HG03378 (cell line): Measurements from ENCODE around the gene HELZ2.

Experiments used
- ATAC-seq: cut with Tn5 transposase; IDR thresholded peaks from one replicate; pipeline ENCODE4 v1.9.1; 2021; ENCODE audit warnings: mild to moderate bottlenecking, moderate library complexity; ENCODE audit not compliant: unreplicated experiment

The HELZ2 gene

DNA sequence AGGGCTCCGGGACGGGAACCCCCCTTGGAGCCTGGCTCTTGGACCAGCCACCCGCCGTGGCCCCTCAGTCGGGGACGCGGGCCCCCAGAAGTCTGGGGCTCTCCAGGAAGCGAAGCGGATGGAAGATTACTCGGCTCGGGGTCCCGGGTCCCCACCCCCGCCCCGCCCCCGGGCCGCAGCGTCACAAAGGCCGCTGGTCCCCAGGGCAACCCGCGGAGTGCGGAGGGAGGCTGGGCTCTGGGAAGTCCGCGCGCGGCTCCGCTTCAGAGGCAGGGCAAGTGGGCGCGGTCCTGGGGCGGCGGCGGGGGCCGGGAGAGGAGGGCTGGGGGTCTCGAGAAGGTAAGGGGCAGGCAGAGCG lies 20.1 kb downstream of the HELZ2 start, which contains the start of gene FNDC11:
Gene FNDC11 (plus strand): TSS at position 227 of the 358 bp plus-strand sequence. CDS start 1,505 bp downstream, outside the sequence.
- no peak for ATAC-seq

- peak; percentile 30 for ATAC-seq
Measured at GRCh38 chr20:63553251-63553932, 20.6 kb downstream of the HELZ2 start.

DNA sequence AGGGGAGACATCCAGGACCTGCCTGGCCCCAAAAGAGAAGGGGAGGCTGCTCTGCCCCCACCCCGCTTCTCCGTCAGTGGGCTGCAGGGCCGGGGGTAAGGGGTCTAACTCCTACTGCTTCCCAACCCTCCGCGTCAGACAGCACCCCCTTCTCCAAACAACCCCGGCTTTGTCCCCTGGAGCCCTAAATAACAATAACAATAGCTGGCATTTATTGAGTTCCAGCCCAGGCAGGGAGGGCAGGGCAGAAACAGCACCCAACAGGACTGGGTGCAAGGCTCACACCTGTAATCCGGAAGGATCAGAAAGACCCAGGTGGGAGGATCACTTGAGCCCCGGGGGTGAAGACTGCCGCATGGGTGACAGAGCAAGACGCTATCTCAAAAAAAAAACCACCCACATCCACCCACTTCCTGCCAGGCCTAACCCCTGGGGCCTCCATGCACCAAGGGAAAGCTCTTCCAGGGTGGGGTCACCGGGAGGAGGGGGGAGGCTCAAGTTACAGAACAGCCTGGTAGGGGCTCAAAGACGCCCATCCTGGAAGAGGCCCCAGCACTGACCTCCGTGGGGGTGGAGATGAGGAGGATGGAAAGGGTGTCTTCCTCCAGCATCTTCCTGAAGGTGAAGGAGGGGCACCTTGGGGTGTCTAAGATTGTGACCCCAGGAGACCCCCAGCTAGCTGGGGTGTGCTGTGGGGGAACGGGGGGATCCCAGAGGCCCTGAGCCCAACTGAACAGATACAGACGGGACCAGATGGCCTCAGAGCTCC lies 21.4 kb downstream of the HELZ2 start:
- ATAC-seq: peak; percentile 38

DNA sequence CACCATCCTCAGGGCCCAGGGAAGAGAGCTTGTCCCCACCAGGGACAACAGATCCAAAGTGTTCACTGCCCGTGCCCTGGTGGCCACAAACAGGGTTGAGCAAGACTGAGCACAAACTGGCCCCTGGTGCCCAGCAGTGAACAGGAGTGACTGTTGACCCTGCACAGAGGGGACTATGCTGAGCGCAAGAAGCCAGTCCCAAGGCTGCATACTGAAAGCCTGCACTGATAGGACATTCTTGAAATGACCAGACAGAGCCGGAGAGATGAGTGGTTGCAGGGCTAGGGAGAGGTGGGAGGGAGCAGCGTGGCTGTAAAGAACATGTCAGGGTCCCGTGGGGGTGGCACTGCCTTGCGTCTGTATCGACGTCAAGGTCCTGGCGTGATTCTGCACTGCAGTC lies 23.0 kb downstream of the HELZ2 start:
- ATAC-seq: no peak

GRCh38 chr20:63549679-63550282 lies 24.3 kb downstream of the HELZ2 start:
- no peak for ATAC-seq

DNA sequence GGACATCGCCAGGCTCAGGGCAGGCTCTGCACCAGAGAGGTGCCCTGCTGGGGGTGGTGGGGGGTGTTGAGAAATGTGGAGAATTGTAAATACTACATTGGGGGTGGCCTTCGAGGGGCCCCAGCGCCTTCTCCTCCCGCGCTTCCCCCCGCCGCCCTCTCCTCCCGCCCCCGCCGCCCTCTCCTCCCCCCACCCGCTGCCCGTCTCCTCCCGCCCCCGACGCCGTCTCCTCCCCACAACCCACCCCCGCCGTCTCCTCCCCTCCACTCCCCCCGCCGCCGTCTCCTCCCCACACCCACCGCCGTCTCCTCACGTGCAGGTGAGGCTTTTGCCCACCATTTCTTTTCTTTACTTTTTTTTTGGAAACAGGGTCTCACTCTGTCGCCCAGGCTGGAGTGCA lies 25.0 kb downstream of the HELZ2 start:
- ATAC-seq: no peak

- ATAC-seq: no peak
Measured at GRCh38 chr20:63548542-63548941, 25.5 kb downstream of the HELZ2 start.

DNA sequence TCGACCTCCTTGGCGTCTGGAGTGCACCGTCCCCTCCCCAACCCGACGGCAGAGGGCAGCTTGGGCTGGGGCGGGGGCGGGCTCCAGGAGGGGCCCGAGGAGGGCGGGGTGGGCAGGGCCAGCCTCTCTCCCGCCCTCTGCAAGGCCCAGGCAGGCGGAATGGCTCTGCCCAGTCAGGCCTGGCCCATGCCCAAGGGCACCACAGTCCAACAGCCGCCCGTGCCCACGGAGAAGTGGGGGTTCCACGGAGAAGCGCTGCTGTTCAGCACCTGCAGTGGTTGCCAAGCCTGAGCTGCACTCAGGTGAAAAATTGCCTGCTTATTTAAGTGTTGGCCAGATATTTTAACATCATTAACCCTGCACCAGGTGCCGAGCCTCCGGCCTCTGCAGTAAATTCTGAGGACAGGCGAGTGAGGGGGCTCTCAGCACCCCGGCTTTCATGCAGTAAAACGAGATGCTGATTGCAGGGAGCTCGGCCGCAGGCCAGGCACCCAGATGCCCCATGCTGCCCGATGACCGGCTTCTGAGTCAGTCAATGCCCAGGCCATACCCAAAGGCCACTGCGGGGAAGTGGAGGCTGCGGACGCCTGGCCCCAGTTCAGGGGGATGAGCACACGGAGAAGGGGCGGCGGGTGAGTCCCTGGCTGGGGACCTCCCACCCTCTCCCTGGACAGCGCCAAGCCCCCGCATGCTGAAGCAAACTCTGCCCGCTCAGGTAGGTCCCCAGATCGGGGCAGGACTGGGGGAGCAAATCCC lies 26.1 kb downstream of the HELZ2 start, which contains the start of gene SRMS:
Gene SRMS (minus strand): TSS at position 25 of the 756 bp plus-strand sequence. CDS start 286 bp downstream, outside the sequence.
- no peak for ATAC-seq

DNA sequence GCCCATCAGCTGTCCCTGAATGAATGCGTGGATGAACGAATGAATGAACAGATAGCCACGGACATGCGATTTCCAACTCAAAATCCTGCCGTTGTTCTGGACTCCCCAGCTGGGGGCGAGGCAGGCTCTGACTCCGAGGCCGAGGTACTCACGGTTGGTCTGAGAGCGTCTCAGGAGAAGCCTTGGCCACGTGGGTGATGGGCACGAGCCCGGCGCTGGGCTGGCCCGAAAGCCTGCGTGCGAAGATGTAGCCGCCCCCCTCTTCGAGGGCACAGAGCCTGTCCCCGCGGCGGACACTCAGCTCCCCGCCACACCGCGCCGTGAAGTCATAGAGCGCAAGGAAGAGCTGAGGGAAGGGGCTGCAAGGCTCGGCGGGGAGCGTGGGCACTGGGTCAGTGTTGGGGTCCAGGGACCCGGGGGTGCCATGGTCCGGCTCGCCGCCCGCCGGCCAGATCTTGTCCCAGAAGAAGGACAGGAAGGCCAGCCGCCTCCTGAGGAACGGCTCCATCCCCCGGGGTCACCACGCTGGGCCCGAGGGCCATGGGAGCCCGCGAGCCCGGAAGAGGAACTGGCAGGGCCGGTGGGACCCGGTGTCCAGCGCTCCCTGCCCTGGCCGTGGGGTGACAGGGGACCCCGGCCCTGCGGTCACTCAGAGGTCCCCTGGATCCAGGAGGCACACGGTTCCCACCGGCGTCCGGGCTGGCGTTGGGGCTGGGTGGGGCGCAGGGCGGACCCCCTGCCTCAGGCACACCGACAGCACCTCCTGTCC lies 26.9 kb downstream of the HELZ2 start:
- no peak for ATAC-seq

GRCh38 chr20:63546256-63546955 lies 27.6 kb downstream of the HELZ2 start:
- ATAC-seq: no peak

GRCh38 chr20:63545814-63546213 lies 28.2 kb downstream of the HELZ2 start:
- no peak for ATAC-seq

DNA sequence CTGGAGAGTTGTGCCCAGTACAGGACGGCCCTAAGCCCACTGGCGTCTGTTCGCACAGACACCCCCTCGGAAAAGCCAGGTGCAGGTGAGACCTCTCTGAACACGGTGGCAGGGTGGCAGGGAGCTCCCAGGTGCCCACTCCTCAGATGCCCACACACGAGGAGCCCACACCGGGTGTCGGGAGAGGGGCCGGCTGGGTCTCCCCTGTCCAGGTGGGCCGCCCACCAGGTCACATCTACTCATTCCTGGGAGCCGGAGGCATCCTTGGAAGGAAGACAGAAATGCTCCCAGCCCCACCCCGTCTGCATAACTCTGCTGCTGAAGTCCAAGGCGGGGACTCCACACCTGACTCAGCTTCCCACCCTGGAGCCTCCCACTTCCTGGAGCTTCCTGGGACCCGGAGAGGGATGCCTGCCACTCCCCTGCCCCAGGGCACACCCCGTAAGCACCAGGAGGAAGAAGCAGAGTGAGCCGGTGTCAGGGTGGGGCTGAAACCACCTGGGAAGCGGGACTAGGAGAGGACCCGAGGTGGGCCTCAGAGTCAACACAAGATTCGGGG lies 29.0 kb downstream of the HELZ2 start:
- ATAC-seq: no peak

- no peak for ATAC-seq
Measured at GRCh38 chr20:63544241-63544957, 29.6 kb downstream of the HELZ2 start.

DNA sequence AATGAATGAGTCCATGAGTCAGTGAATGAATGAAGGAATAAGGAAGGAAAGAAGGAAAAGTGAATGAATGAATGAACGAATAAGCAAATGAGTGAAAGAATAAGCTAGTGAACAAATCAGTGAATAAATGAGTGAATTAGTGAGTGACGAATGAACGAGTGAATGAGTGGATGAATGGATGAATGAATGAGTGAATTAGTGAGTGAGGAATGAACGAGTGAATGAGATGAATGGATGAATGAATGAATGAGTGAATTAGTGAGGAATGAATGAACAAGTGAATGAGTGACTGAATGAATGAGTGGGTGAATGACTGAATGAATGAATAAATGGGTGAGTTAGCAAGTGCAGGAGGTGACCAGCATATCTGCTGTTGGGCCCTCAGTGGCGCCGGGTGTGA lies 30.3 kb downstream of the HELZ2 start:
- no peak for ATAC-seq

GRCh38 chr20:63543131-63543530 lies 30.9 kb downstream of the HELZ2 start:
- ATAC-seq: no peak

DNA sequence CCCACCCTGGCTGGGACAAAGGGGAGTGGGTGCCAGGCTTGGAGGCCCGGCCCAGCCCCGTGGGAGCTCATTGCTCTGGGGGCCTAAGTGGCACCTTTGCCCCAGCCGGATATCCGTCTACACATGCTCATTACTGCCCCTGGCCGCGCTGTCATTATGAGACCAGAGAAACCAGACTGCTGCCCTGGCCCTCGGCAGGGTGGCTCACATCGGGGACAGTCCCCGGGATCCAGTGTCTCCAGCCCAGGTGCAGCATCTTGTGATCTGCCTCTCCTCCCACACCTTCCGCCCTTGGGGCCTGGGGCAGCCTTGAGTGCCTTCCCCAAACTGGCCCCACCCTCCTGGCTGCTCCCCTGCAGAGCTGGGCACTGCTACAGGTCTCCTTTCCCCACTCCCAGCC lies 31.3 kb downstream of the HELZ2 start:
- ATAC-seq: peak; percentile 29

- ATAC-seq: no peak
Measured at GRCh38 chr20:63542031-63542559, 31.9 kb downstream of the HELZ2 start.

DNA sequence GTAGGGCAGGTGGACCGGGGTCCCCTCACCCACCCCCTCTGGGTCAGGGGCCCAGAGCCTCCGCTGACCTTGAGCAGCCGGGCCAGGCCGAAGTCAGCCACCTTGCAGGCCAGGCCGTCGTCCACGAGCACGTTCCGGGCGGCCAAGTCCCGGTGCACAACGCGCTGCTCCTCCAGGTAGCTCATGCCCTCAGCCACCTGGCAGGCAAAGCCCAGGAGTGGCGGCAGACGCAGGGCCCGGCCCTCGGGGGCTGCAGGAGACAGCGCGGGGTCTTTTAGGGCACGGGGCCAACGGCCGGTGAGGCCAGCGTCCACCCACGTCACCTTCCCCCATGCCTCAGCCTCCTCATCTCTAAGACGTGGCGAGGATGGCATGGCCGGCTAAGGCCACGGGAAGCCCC lies 32.7 kb downstream of the HELZ2 start:
- no peak for ATAC-seq
